GM23338 (cell line): ENCODE results near the gene HIP1. TPM values are rescaled to one million over a fixed set of nuclear protein-coding genes. Genes with fewer than 3 reads are reported as not detected.

ENCODE experiments used
- ATAC-seq: fragments of 200-7000 bp; cut with Tn5 transposase; 3 replicates; pipeline ENCODE4 v1.9.1; 2020
- DNase-seq: peaks from one replicate; pipeline ENCODE4 v3.0.0-alpha.2; 2015; ENCODE audit warnings: low spot score
- H2AFZ ChIP-seq: fragments of 200-600 bp; sonication (generic); 2 replicates; pipeline ENCODE4 v1.8.0; 2016; ENCODE audit warnings: antibody characterized with exemption, mild to moderate bottlenecking, moderate library complexity
- H3F3A ChIP-seq: fragments of 200-600 bp; sonication (generic); replicated peaks from 2 replicates; pipeline ENCODE4 v1.8.0; 2017; ENCODE audit warnings: antibody characterized with exemption, mixed run types, low read depth
- H3K27ac ChIP-seq: fragments of 200-600 bp; sonication (generic); 2 replicates; pipeline ENCODE4 v1.6.1; 2016; ENCODE audit warnings: low read depth
- H3K27me3 ChIP-seq: fragments of 200-600 bp; sonication (generic); 2 replicates; pipeline ENCODE4 v1.8.0; 2016; ENCODE audit warnings: mild to moderate bottlenecking, mixed run types, moderate library complexity; ENCODE audit not compliant: insufficient read depth
- H3K36me3 ChIP-seq: fragments of 200-600 bp; sonication (generic); 2 replicates; pipeline ENCODE4 v1.8.0; 2016; ENCODE audit warnings: mild to moderate bottlenecking; ENCODE audit not compliant: insufficient read depth
- H3K4me1 ChIP-seq: fragments of 200-600 bp; sonication (generic); 2 replicates; pipeline ENCODE4 v1.8.0; 2016; ENCODE audit warnings: mild to moderate bottlenecking, moderate library complexity; ENCODE audit not compliant: insufficient read depth
- H3K4me2 ChIP-seq: fragments of 200-600 bp; sonication (generic); 2 replicates; pipeline ENCODE4 v1.7.1; 2017; ENCODE audit warnings: mixed run types
- H3K4me3 ChIP-seq: fragments of 200-600 bp; sonication (generic); 2 replicates; pipeline ENCODE4 v1.6.1; 2016; ENCODE audit warnings: mixed run types
- H3K79me2 ChIP-seq: fragments of 200-600 bp; sonication (generic); replicated peaks from 2 replicates; pipeline ENCODE4 v1.8.0; 2017; ENCODE audit warnings: mild to moderate bottlenecking; ENCODE audit not compliant: insufficient read depth
- H3K9me2 ChIP-seq: fragments of 200-600 bp; sonication (generic); 2 replicates; pipeline ENCODE4 v1.8.0; 2017; ENCODE audit not compliant: insufficient read depth
- H4K20me1 ChIP-seq: fragments of 200-600 bp; sonication (generic); replicated peaks from 2 replicates; pipeline ENCODE4 v1.8.0; 2017; ENCODE audit warnings: mild to moderate bottlenecking; ENCODE audit not compliant: insufficient read depth
- H3K27ac Mint-ChIP-seq: 2 replicates; pipeline ENCODE4 v1.8.0; 2020; ENCODE audit warnings: inconsistent platforms, mild to moderate bottlenecking, moderate library complexity, mixed read lengths
- H3K27me3 Mint-ChIP-seq: 3 replicates; pipeline ENCODE4 v1.8.0; 2022; ENCODE audit warnings: low read depth, mild to moderate bottlenecking, moderate library complexity, mixed read lengths, inconsistent platforms; ENCODE audit not compliant: insufficient read depth, poor library complexity
- H3K36me3 Mint-ChIP-seq: 3 replicates; pipeline ENCODE4 v1.8.0; 2021; ENCODE audit warnings: low read depth, mild to moderate bottlenecking, inconsistent platforms, moderate library complexity, mixed read lengths
- H3K4me1 Mint-ChIP-seq: 3 replicates; pipeline ENCODE4 v1.8.0; 2020; ENCODE audit warnings: mild to moderate bottlenecking, inconsistent platforms, mixed read lengths
- H3K4me3 Mint-ChIP-seq: 3 replicates; pipeline ENCODE4 v1.8.0; 2021; ENCODE audit warnings: moderate library complexity, mild to moderate bottlenecking, inconsistent platforms, mixed read lengths
- H3K9me3 Mint-ChIP-seq: 3 replicates; pipeline ENCODE4 v1.8.0; 2020; ENCODE audit warnings: moderate library complexity, mild to moderate bottlenecking, inconsistent platforms, mixed read lengths
- CREB1 ChIP-seq: fragments of 250-450 bp; sonication (Bioruptor Pico); IDR thresholded peaks from 2 replicates; pipeline ENCODE4 v1.5.0; 2020; ENCODE audit warnings: low read depth, mild to moderate bottlenecking, moderate library complexity
- CTCF ChIP-seq, 2 experiments: fragments of 200-600 bp in 1 of 2; sonication (generic) in 1 of 2; conservative IDR thresholded peaks; 2 replicates each; pipeline versions ENCODE4 v1.5.1 to v1.6.1; 2016 to 2017; ENCODE audit warnings: antibody characterized with exemption in 2 of 2, low read depth in 2 of 2, mild to moderate bottlenecking in 2 of 2, moderate library complexity in 1 of 2
- EZH2 ChIP-seq: fragments of 200-600 bp; sonication (generic); IDR thresholded peaks from one replicate; pipeline ENCODE4 v1.8.0; 2017; ENCODE audit warnings: antibody characterized with exemption, mild to moderate bottlenecking, low read depth; ENCODE audit not compliant: unreplicated experiment
- EZH2phosphoT487 ChIP-seq: fragments of 200-600 bp; sonication (generic); IDR thresholded peaks from one replicate; pipeline ENCODE4 v1.8.1; 2018; ENCODE audit warnings: antibody characterized with exemption; ENCODE audit not compliant: unreplicated experiment
- JUNB ChIP-seq: IDR thresholded peaks from one replicate; pipeline ENCODE4 v1.6.1; 2016; ENCODE audit warnings: antibody characterized with exemption; ENCODE audit not compliant: unreplicated experiment
- NANOG ChIP-seq: IDR thresholded peaks from 2 replicates; pipeline ENCODE4 v1.6.1; 2016; ENCODE audit warnings: antibody characterized with exemption, borderline replicate concordance
- POLR2AphosphoS5 ChIP-seq: IDR thresholded peaks from 2 replicates; pipeline ENCODE4 v1.6.1; 2016; ENCODE audit warnings: antibody characterized with exemption, low read depth
- STAT1 ChIP-seq: IDR thresholded peaks from one replicate; pipeline ENCODE4 v1.6.1; 2016; ENCODE audit warnings: antibody characterized with exemption; ENCODE audit not compliant: unreplicated experiment
- ZNF114 ChIP-seq: fragments of 250-450 bp; sonication (Bioruptor Pico); IDR thresholded peaks from 2 replicates; pipeline ENCODE4 v1.5.0; 2020; ENCODE audit warnings: mild to moderate bottlenecking, moderate library complexity
- ZNF462 ChIP-seq: fragments of 250-450 bp; sonication (Bioruptor Pico); IDR thresholded peaks from 2 replicates; pipeline ENCODE4 v1.5.0; 2020; ENCODE audit warnings: mild to moderate bottlenecking, moderate library complexity
- polyA plus RNA-seq: library from polyadenylated mRNA; unstranded; fragments of >200 nt; fragmentation: Nextera tagmentation; extraction: Ambion mirVana; gene quantifications from 2 replicates; pipeline ENCODE4 v1.2.1, GENCODE V29; 2016
- total RNA-seq: library from RNA; depleted of rRNA; stranded (reverse); fragments of >200 nt; shearing (Covaris generic); gene quantifications from 2 replicates; pipeline ENCODE4 v1.2.3, GENCODE V29; 2014
- TF ChIP-seq, protein P1 (sequence below): IDR thresholded peaks from one replicate; pipeline ENCODE4 v1.6.1; 2018; ENCODE audit warnings: antibody characterized with exemption; ENCODE audit not compliant: unreplicated experiment
- TF ChIP-seq, protein P2 (sequence below): IDR thresholded peaks from 2 replicates; pipeline ENCODE4 v1.6.1; 2016; ENCODE audit warnings: antibody characterized with exemption

Gene HIP1
- total and polyA plus RNA-seq, 2 experiments from 2014 or later, result 24.9 to 80.8 TPM

GRCh38 chr7:75737856-75738603, 711 bp downstream of the HIP1 start:
- Histone ChIP-seq H3K4me1 (peaks cover 23% of the 10 kb centered on the region), H3K4me3 (peak overlapping the region; percentile 98), H3K27me3 (0 out of 2 replicates have a peak, but pooled peaks cover 7% of the 10 kb centered on the region), H3K4me2 (peak overlapping the region; percentile 99), H3K9me2 (no peaks in the 10 kb centered on the region), H3K79me2 (no peaks in the 10 kb centered on the region), H2AFZ (peak overlapping the region; percentile 96), H4K20me1 (no peaks in the 10 kb centered on the region), H3F3A (0 out of 2 replicates have a peak, but pooled peaks cover 5% of the 10 kb centered on the region), H3K27ac (no peak overlapping the region), H3K36me3 (no peaks in the 10 kb centered on the region)
- peak; percentile 12 for ATAC-seq
- Mint-ChIP-seq H3K36me3 (no peaks in the 10 kb centered on the region), H3K4me3 (peak overlapping the region; percentile 93), H3K4me1 (peaks cover 20% of the 10 kb centered on the region), H3K9me3 (no peaks in the 10 kb centered on the region; the same call in 2 of the 3 replicates), H3K27me3 (peaks cover 29% of the 10 kb centered on the region), H3K27ac (no peak overlapping the region)
- DNase-seq, result peak; percentile 59
- TF ChIP-seq EZH2phosphoT487, result no peak
- no peak for TF ChIP-seq EZH2
- no peak for TF ChIP-seq STAT1
- TF ChIP-seq ZNF462, result no peak
- TF ChIP-seq, protein P1, sequence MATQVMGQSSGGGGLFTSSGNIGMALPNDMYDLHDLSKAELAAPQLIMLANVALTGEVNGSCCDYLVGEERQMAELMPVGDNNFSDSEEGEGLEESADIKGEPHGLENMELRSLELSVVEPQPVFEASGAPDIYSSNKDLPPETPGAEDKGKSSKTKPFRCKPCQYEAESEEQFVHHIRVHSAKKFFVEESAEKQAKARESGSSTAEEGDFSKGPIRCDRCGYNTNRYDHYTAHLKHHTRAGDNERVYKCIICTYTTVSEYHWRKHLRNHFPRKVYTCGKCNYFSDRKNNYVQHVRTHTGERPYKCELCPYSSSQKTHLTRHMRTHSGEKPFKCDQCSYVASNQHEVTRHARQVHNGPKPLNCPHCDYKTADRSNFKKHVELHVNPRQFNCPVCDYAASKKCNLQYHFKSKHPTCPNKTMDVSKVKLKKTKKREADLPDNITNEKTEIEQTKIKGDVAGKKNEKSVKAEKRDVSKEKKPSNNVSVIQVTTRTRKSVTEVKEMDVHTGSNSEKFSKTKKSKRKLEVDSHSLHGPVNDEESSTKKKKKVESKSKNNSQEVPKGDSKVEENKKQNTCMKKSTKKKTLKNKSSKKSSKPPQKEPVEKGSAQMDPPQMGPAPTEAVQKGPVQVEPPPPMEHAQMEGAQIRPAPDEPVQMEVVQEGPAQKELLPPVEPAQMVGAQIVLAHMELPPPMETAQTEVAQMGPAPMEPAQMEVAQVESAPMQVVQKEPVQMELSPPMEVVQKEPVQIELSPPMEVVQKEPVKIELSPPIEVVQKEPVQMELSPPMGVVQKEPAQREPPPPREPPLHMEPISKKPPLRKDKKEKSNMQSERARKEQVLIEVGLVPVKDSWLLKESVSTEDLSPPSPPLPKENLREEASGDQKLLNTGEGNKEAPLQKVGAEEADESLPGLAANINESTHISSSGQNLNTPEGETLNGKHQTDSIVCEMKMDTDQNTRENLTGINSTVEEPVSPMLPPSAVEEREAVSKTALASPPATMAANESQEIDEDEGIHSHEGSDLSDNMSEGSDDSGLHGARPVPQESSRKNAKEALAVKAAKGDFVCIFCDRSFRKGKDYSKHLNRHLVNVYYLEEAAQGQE, result no peak
- TF ChIP-seq ZNF114, result no peak
- TF ChIP-seq JUNB, result no peak
- no peak for TF ChIP-seq POLR2AphosphoS5
- TF ChIP-seq, protein P2, sequence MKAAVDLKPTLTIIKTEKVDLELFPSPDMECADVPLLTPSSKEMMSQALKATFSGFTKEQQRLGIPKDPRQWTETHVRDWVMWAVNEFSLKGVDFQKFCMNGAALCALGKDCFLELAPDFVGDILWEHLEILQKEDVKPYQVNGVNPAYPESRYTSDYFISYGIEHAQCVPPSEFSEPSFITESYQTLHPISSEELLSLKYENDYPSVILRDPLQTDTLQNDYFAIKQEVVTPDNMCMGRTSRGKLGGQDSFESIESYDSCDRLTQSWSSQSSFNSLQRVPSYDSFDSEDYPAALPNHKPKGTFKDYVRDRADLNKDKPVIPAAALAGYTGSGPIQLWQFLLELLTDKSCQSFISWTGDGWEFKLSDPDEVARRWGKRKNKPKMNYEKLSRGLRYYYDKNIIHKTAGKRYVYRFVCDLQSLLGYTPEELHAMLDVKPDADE, result no peak
- TF ChIP-seq CREB1, result no peak
- TF ChIP-seq NANOG, result no peak
- no peak for TF ChIP-seq CTCF (conservative IDR thresholded peaks at IDR 0.05; ENCODE audit: low read depth in 2 of 2)
